IPS-NIHi7 (cell line): Measurements from ENCODE around the gene KIN.
A peak's percentile ranks its signal among the peaks of the same experiment; 100 is the strongest.
"Not testable (repeated sequence)": the region's sequence is repeated elsewhere in the genome, so short reads cannot be mapped to it uniquely, and the experiment has no call there.

Source experiments
- DNase-seq: peaks from one replicate; pipeline ENCODE4 v3.0.0; 2012; ENCODE audit warnings: mixed read lengths; ENCODE audit errors: extremely low spot score

KIN gene, protein sequence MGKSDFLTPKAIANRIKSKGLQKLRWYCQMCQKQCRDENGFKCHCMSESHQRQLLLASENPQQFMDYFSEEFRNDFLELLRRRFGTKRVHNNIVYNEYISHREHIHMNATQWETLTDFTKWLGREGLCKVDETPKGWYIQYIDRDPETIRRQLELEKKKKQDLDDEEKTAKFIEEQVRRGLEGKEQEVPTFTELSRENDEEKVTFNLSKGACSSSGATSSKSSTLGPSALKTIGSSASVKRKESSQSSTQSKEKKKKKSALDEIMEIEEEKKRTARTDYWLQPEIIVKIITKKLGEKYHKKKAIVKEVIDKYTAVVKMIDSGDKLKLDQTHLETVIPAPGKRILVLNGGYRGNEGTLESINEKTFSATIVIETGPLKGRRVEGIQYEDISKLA

DNA sequence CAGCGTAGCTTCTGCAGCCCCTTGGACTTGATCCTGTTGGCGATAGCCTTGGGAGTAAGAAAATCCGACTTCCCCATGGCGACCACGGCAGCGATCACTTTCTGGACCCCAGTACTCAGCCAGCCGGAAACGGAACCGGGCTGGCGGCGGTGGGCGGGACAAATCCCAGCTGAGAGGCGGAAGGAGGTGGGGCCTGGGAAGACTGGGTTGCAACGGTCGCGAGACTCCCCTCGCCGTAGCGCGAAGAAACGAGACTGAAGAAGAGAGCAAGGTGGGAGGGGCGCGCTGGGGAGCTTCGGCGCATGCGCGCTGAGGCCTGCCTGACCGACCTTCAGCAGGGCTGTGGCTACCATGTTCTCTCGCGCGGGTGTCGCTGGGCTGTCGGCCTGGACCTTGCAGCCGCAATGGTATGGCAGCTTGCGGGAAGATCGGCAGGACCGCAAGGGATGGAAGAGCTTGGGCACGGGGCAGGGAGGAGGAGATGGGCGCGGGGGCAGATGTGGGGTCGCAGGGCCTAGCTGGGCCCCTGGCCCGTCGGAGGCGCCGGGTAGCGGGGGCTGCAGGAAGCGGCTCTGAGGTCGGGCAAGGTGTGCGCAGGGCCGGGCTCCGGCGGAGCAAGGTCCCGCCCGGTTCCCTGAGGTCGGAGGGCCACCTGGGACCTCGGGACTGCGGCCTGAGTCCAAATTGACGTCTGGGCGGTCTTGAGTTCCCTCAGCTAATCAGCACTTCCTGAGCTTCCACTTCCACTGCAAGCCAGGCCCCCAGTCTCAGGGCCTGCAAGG is at the start of gene KIN, which contains the start of gene ATP5F1C:
Gene KIN (minus strand): TSS at position 137 of the 782 bp plus-strand sequence. CDS start 60 bp downstream, at position 77.
Gene ATP5F1C (plus strand): TSS at position 321 of the 782 bp plus-strand sequence. CDS start 31 bp downstream, at position 352.
- DNase-seq, result peak; percentile 99

- no peak for DNase-seq
These were observed 48.8 kb upstream of the KIN start for GRCh38 chr10:7836571-7836970.

DNA sequence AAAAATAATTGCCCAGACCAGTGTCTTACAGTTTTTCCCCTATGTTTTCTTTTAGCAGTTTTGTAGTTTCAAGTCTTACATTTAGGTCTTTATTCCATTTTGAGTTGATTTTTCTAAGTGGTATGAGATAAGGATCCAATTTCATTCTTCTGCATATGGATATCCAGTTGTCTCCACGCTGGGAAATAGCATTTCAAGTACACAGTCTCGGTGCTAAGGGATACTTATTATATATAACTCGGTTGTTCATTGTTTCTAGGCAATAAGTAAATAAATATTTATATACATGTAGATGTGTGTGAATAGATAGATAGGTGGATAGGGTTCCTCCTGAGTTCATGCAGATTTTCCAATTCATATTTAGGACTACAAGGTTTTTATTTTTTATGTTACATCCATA is 46.5 kb upstream of the KIN start:
- DNase-seq, result no peak

- no peak for DNase-seq
These were observed 45.4 kb upstream of the KIN start for GRCh38 chr10:7833210-7833609.

DNA sequence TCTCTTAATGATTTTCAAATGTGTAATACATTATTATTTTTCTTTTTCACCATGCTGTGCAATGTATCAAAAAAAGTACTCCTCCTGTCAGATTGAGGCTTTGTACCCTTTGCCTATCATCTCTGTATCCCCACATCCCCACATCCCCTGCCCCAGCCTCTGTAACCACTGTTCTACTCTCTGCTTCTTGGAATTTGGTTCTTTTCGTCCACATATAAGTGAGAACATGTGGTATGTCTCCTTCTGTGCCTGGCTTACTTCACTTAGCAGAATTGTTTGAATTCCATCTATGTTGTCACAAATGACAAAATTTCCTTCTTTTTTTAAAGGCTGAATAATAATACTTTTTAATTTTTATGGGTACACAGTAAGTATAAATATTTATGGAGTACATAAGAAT is 44.3 kb upstream of the KIN start:
- DNase-seq, result no peak

GRCh38 chr10:7829289-7829834 is 41.6 kb upstream of the KIN start:
- no peak for DNase-seq

- DNase-seq, result peak; percentile 28
These were observed 39.2 kb upstream of the KIN start for GRCh38 chr10:7826971-7827370.

DNA sequence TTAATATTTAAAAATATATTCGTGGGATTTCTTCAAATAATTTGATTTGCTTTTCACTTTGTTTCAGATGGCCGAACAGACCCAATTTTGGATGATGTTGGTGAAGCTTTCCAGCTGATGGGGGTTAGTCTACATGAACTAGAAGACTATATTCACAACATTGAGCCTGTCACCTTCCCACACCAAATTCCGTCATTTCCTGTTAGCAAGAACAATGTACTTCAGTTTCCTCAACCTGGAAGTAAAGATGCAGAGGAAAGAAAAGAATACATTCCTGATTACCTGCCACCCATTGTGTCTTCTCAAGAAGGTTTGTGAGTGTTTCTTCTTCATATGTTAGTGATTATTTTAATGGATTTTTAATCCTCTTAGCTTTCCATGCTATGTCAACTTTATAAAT is 36.5 kb upstream of the KIN start:
- no peak for DNase-seq

GRCh38 chr10:7819121-7819460 is 31.3 kb upstream of the KIN start:
- DNase-seq, result peak; percentile 41

DNA sequence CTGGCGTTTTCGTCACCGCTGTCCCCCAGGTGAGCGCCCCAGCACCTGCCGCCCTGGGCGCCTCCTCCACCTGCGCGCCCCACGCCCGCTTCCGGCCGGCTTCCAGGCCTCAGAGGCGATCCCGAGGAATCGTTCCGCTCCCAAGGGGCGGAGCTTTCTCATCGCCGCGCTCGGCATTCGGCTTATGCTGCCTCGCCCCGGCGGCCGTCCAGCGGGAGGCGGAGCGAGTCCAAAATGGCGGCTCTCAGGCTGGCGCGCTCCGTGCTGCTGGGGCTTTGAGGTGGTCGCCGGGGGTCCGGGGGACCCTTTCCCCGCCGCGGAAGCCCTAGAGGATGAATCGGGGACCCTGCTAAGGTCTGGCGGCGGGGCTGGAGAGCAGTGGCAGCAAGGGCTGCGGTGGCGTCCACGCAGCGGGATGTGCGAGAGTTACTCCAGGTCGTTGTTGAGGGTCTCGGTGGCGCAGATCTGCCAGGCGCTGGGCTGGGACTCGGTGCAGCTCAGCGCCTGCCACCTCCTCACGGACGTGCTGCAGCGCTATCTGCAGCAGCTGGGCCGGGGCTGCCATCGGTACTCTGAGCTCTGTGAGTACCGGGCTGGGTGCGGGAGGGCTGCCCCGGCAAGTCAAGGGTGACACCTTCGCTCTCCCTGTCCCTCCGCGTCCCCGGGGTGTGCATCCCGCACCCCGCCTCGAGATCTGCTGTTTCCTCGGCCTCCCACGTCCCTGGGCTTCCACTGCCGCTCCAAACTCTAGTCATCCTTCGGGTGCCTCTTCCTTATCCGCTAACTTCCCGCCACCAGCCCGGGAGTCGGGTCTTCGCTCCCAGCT is 30.7 kb upstream of the KIN start, which contains the start of gene TAF3:
Gene TAF3 (plus strand): TSS at position 211 of the 826 bp plus-strand sequence. CDS start 205 bp downstream, at position 416.
- peak; percentile 95 for DNase-seq

GRCh38 chr10:7817984-7818294 is 30.1 kb upstream of the KIN start:
- DNase-seq, result no peak

DNA sequence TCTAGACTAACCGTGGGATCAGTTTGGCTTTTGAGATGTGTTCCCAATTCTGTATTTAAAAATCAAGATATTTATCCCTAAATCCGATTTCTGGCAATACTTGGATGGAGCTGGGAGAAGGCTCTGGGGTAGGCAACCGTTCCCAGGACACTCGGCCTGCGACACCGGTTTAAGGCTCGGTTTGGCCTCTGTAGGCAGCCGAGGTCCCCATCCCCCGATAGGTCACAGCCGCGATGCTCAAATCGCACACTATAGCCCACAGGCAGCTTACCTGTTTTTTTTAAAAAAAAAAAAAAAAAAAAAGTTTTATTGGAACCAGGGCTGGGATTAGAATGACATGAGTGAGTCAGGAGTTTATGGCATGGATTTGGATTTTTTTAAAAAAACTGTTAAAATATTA is 29.8 kb upstream of the KIN start:
- peak; percentile 46 for DNase-seq

DNA sequence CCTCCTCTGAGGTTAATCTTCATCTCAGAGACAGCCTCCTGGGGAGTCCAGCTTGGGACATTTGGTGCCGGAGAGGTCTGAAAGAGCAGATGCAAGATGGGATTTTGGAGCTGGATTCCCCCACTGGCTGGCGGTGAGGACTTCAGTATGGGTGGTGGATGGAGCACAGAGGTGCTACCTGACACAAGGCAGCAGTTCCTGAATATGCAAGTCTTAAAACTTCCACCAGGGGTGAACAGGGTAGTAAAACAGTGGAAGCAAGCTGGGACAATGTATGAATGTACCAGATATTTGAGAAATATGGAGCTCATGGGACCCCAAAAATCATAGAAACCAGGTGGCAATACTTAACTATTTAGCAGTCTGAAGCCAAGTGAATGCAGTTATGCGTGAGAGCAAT is 25.7 kb upstream of the KIN start:
- DNase-seq, result no peak

DNA sequence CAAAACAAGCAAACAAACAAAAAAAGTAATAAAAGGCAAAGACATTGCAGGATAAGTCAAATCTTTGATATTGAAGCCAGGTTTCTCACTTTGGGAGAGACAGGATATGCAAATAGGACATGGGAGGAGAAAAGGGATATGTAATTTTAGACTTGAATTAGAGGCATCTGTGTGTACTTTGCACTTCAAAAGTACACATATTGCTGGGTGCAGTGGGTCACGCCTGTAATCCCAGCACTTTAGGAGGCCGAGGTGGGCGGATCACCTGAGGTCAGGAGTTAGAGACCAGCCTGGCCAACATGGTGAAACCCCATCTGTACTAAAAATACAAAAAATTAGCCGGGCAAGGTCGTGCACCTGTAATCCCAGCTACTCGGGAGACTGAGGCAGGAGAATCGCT is 23.9 kb upstream of the KIN start:
- DNase-seq, result not testable (repeated sequence)

DNA sequence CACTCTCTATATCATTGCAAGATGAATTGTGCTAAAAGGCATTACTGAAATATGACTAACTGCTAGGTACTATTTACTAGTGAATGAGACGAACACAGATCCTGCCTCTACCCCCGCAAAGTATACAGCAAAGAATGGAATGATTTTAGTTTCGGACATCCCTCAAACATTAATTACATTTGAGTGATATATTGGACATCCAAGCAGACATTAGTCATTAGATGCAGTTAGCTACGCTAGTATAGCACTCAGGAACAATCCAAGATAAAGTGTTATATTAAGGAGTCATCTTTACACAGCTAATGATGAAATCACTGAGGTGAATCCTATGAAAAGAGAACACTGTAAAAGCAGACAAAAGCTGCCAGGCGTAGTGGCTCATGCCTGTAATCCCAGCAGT is 23.2 kb upstream of the KIN start:
- DNase-seq, result no peak

GRCh38 chr10:7810443-7810842 is 22.6 kb upstream of the KIN start:
- DNase-seq, result no peak

DNA sequence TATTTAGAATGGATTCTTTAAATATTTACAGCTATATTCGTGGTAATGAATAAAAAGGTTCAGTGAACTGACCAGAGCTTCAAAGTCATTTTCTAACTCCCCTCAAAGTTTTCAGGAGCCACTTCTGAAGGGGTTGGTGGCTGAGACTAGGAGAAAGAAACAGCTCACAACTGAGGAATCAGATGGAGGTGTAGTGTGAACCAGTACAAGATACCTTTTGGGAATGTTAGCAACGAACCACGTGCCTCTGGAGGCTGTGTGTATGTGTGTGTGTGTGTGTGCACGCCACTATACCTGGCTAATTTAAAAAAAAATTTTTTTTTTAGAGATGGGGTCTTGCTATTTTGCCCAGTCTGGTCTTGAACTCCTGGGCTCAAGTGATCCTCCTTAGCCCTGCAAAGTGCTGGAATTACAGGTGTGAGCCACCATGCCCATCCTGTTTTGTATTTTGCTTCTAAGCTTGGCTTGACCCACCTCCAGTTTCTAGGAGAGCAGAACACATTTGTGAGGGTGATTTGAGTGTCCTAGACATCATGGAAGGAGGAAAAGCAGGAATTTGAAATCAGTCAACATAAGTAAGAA is 21.0 kb upstream of the KIN start:
- no peak for DNase-seq

DNA sequence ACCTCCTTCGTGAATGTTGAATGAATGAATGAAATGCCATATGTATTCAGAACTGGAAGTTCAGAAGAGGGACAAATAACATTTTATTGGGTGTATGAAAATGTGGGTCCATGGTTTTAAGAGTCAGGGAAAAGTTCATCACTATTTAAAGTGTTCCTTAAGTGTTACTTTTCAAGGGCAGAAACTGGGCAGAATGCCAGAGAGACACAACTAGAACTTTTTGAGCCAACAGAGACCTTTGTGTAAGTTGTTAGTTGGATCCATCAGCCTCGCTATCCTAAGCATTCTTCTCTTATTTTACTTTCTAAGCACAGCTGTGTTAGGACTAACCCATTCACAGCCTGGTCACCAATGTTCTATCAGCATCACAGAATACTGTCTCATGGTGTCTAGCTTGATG is 16.9 kb upstream of the KIN start:
- DNase-seq, result no peak

DNA sequence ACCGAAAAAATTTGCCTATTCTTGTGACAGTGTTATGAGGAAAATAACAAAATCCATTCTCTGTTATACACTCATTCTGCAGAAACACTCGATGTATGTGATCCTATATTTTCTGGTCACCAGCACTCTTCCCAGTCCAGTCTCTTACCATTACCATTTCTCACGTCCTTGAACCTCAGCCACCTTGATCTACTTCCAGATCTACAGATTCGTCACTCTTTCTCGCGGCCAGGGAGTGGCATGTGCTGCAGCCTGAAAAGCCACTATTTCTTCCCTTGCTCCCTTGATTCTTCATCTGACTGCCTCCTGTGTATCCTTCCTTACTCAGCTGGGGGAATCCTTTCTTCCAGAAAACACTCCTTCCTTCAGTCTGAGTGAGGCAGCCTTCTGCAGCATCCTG is 16.4 kb upstream of the KIN start:
- no peak for DNase-seq

DNA sequence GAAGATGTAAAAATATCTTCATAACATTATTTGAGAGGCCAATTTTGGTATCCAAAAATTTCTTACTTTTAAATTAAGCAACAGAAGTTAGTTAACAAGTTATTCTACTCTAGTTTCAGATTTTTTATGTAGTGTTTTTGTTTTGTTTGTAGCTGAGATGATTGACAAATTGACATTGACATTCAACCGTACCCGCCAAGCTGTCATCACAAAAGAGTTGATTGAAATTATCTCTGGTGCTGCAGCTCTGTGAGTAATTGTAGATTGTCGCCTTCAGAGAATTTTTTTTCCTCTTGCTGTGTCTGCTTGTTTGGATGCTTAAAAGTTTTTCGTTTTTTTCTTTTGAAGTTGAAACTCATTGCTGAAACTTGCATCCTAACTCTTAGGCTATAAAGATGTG is 14.8 kb upstream of the KIN start:
- no peak for DNase-seq

DNA sequence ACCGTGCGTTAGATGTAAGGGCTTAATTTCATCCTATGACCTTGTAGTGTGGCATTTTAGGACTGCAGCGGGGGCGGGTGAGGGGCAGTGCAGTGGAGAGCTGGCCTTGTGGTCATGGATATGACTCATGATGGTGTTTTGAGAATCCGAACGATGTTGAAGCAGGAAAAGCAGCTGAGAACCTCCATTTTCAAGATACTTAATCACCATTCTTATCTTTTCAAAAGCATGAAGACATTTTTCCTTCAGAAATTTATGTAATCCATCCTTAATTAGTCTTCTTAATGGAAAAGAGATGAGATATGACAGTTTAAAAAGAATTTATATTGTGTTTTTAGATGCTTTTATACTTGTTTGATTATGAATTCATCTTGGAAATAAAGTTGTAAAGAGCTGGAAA is 9.8 kb upstream of the KIN start:
- no peak for DNase-seq

GRCh38 chr10:7795605-7796004 is 7.8 kb upstream of the KIN start:
- DNase-seq, result no peak
